Spleen (tissue), 7 donors: Measurements from ENCODE around the gene ZNF512B.

Experiments used
- CTCF ChIP-seq, 11 experiments: fragments of 200-600 bp in 7 of 11; fragments of 450-650 bp in 4 of 11; sonication (generic) in 4 of 11; IDR thresholded peaks in 8 of 11; conservative IDR thresholded peaks in 3 of 11; 1 replicate in 7 of 11; 2 replicates in 4 of 11; pipeline versions ENCODE4 v1.4.0 to v1.8.0; 2016 to 2021; ENCODE audit warnings: antibody characterized with exemption in 11 of 11, inconsistent platforms in 4 of 11, mild to moderate bottlenecking in 1 of 11
- POLR2A ChIP-seq, 3 donors: fragments of 450-650 bp; IDR thresholded peaks; one replicate each; pipeline ENCODE4 v1.5.1; 2017; ENCODE audit warnings: antibody characterized with exemption in 3 of 3, mild to moderate bottlenecking in 1 of 3
- donor health status: DM: no; HTN: no; CAD: no; lungs with moderate emphysema.
- donor health status: DM: no; HTN: no; CAD: no.
- donor health status: DM: no; HTN: no; CAD: no.

GRCh38 chr20:64010711-64011237 lies 41.0 kb upstream of the ZNF512B start:
- TF ChIP-seq CTCF (IDR thresholded peaks at IDR 0.05 in 8 of 11, conservative IDR thresholded peaks at IDR 0.05 in 3 of 11) (no peak), POLR2A (IDR thresholded peaks at IDR 0.05) (no peak)
